SK-N-MC (cell line): Measurements from ENCODE around the gene CCDC194.

Source experiments
- DNase-seq: peaks from one replicate; pipeline ENCODE4 v3.0.0-alpha.2; 2011; ENCODE audit warnings: low read depth, low spot score
- H3K27ac ChIP-seq: fragments of 200-600 bp; sonication (generic); 2 replicates; pipeline ENCODE4 v1.5.1; 2016; ENCODE audit warnings: mixed run types
- H3K36me3 ChIP-seq: fragments of 200-600 bp; sonication (generic); 2 replicates; pipeline ENCODE4 v1.6.1; 2017; ENCODE audit warnings: antibody characterized with exemption, low read length, mixed read lengths; ENCODE audit not compliant: insufficient read depth
- H3K4me3 ChIP-seq: fragments of 200-600 bp; sonication (generic); 2 replicates; pipeline ENCODE4 v1.5.1; 2016
- H3K9ac ChIP-seq: fragments of 200-600 bp; sonication (generic); 2 replicates; pipeline ENCODE4 v1.8.0; 2017; ENCODE audit warnings: mixed run types, mixed read lengths; ENCODE audit not compliant: insufficient read length
- H3K9me3 ChIP-seq: fragments of 200-600 bp; sonication (generic); 2 replicates; pipeline ENCODE4 v1.6.1; 2017; ENCODE audit warnings: low read depth, mild to moderate bottlenecking, antibody characterized with exemption, low read length, moderate library complexity, mixed read lengths
- EZH2 ChIP-seq: fragments of 200-600 bp; sonication (generic); IDR thresholded peaks from one replicate; pipeline ENCODE4 v1.6.1; 2017; ENCODE audit warnings: antibody characterized with exemption
- FOXP2 ChIP-seq: optimal IDR thresholded peaks from 2 replicates; pipeline ENCODE3; 2011; ENCODE audit warnings: mild to moderate bottlenecking, moderate library complexity; ENCODE audit not compliant: insufficient read depth; ENCODE audit errors: extremely low read length, control extremely low read depth
- POLR2AphosphoS5 ChIP-seq: IDR thresholded peaks from 2 replicates; pipeline ENCODE4 v1.6.1; 2012; ENCODE audit warnings: mild to moderate bottlenecking, low read depth, low read length, borderline replicate concordance

The CCDC194 gene

DNA sequence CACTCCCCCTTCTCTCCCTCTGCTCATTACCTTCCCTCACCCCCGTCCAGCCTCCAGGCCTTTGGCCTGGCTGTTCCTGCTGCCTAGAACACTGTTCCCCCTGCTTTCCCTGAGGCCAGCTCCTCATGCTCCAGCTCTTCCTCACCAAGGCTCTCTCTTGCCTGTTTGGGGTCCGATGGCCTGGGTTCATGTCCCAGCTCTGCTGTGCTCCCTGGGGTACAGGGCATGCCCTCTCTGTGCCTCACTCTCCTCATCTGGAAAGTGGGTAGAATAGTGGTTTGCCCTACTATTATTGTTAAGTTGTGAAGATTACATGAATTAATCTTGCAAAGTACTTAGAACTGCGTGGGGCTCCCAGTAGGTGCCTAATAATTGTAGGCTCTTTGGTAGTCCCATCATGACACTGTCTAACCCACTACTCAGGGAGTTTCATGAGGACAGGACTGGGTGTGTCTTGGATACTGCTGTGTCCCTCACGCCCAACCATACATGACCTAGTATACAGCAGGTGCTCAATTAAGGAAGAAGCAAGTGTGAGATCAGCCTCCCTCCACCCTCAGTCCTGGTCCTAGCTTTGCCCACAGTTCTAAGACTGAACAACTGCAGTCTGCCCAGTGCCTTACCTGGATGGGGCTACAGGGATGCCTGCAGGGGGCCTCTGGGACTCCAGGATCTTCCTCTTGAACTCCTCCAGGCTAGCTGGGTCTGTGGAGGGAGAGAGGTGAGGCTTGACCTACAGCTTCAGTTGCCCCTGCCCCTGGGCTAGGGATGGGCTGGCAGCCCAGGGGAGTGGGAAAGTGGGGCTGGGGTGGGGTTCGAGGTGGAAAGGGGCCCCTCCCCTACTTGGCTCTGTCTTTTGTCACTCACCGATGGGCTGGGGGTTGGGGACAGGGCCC is 33.8 kb downstream of the CCDC194 start:
- Histone ChIP-seq H3K36me3 (no peaks in the 10 kb centered on the region), H3K27ac (no peak overlapping the region), H3K4me3 (no peak overlapping the region), H3K9ac (no peak overlapping the region), H3K9me3 (no peaks in the 10 kb centered on the region)
- DNase-seq = no peak
- TF ChIP-seq EZH2 (no peak), FOXP2 (no peak), POLR2AphosphoS5 (no peak)

DNA sequence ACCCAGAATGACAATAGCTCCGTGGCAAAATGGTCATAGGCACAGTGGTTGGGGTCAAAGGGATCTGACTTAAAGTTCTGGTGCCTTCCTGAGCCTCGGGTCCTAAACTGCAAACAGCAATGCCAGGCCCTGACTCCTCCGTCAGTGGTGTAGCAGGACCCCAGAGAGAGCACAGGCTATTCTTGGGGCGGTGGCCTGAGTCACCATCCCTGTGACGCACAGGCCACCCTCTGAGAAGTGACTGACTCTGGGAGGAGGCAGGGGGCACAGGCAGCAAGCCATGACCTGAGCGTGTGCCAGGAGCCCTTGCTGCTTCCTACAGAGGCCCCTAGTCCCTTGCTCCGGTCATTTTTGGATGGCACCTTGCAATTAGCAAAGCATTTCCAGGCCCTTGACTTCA is 35.6 kb downstream of the CCDC194 start:
- no peak for DNase-seq
- no peak overlapping the region for H3K4me3 ChIP-seq
- H3K27ac ChIP-seq = no peak overlapping the region
- H3K9me3 ChIP-seq = no peaks in the 10 kb centered on the region
- no peak overlapping the region for H3K9ac ChIP-seq
- TF ChIP-seq POLR2AphosphoS5 = no peak
- TF ChIP-seq FOXP2 = no peak
- no peak for TF ChIP-seq EZH2
- no peaks in the 10 kb centered on the region for H3K36me3 ChIP-seq

DNA sequence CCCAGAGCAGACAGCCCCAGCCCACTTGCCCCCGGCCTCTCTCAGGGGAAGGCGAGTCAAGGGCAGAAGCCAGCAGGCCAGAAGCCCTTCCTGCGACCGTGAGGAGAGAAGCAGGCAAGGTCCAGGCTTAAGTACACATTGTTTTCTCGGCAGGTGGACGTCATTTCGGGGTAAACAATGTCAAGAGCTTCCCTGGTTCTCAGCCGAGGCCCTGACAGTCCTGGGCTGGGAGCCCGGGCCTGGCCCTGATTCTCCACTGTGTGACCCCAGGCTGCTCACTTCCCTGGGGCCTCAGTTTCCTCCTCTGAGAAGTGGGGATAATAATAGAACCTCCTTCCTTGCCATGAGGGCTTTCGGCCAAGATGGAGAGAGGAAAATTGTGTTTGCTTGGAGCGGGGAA is 36.3 kb downstream of the CCDC194 start:
- Histone ChIP-seq H3K27ac (no peak overlapping the region), H3K9ac (no peak overlapping the region), H3K9me3 (no peaks in the 10 kb centered on the region), H3K4me3 (no peak overlapping the region), H3K36me3 (no peaks in the 10 kb centered on the region)
- TF ChIP-seq POLR2AphosphoS5 = no peak
- no peak for TF ChIP-seq FOXP2
- no peak for TF ChIP-seq EZH2
- no peak for DNase-seq

DNA sequence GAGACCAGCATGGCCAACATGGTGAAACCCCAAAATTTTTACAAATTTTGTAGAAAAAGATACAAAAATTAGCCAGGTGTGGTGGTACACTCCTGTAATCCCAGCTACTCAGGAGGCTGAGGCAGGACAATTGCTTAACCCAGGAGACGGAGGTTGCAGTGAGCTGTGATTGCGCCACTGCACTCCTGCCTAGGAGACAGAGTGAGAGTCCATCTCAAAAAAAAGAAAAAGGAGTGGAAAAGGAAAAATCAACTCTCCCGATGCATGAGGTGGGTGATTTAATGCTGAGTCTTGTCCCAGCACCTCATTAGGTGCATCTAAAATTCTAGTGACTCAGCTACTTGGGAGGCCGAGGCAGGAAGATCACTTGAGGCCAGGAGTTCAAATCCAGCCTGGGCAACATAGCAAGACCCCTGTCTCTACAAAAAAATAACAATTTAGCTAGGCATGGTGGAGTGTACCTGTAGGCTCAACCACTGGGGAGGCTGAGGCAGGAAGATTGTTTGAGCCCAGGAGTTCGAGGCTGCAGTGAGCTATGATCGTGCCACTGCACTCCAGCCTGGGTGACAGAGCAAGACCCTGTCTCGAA is 36.8 kb downstream of the CCDC194 start:
- DNase-seq = no peak
- Histone ChIP-seq H3K4me3 (no peak overlapping the region), H3K27ac (no peak overlapping the region), H3K9me3 (no peaks in the 10 kb centered on the region), H3K36me3 (no peaks in the 10 kb centered on the region), H3K9ac (no peak overlapping the region)
- TF ChIP-seq EZH2 (no peak), FOXP2 (no peak), POLR2AphosphoS5 (no peak)

DNA sequence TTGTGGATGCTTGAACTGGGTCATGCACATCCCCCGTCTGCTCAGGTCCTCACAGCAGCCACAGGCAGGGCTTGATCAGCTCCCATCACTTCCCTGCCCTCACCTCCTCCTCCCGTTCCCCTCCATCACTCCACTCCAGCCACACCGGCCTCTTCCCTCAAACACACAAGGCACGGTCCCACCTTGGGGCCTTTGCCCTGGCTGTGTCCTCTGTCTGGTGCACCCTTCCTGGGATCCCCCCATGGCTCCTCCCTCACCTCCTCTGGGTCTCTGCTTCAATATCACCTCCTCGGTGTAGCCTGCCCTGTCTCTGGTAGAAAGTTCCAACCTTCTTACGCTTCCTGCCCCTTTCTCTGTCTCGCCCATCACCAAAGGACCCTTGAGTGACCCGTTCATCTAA is 40.6 kb downstream of the CCDC194 start:
- Histone ChIP-seq H3K9me3 (no peaks in the 10 kb centered on the region), H3K9ac (no peak overlapping the region), H3K4me3 (no peak overlapping the region), H3K27ac (no peak overlapping the region), H3K36me3 (no peaks in the 10 kb centered on the region)
- TF ChIP-seq EZH2 = no peak
- no peak for TF ChIP-seq POLR2AphosphoS5
- no peak for TF ChIP-seq FOXP2
- no peak for DNase-seq

DNA sequence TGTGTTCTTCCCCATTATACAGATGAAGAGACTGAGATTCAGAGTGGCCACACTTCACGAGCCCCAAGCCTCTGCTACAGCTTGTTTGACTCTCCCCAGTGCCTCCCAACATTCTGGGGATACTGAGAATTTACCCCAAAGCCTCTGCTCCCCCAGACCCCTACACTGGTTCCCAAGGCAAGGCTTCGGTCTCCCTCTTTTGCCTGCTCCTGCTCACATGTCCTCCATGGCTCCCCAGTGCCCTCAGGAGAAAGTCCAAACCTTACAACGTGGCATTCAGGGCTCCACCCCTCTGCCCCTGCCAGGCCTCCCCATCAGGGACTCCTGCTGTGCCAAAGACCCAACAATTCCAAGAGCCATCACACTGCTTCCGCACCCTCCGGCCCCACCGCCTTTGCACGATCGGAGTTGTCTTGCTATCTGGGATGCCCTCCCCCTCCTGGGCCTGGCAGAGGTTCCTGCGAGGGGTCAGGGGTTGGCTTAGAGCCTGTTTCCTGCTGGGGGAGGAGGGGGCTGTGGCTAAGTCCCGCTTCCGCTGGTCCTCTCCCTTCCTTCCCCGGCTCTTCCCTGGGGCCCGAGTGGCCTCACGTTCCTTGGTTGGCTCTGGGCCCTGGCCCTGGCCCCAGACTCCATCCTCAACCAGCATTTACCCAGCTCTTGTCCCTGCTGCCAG is 41.3 kb downstream of the CCDC194 start:
- Histone ChIP-seq H3K9me3 (no peaks in the 10 kb centered on the region), H3K27ac (no peak overlapping the region), H3K9ac (no peak overlapping the region), H3K4me3 (no peak overlapping the region), H3K36me3 (no peaks in the 10 kb centered on the region)
- no peak for DNase-seq
- TF ChIP-seq FOXP2 (no peak), POLR2AphosphoS5 (no peak), EZH2 (no peak)

DNA sequence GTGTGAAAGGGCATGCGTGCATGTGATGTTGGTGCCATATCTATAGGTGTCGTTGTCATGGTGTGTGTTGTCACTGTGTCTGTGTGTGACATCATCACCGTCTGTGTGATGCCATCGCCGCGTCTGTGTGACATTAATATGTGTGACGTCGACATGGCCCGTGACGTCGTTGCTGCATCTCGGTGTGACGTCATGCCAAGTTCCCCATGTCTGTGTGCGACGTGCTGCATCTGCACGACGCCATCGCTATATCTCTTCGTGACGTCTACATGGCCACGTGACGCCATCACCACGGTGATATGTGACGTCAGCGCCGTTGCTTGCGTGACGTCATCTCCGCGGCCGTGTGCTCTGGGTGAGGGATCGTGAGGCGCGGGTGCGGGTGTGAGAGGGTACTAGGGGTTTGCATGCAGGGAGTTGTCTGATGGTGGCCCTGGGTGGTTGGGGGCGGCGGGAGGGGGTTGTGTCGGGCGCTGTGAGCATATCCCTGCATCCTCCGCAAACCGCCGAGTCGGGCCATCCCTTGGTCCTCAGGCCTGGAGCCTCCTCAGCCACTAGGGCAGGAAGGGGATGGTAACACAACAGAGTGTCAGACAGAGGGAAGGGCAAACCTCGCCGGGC is 42.1 kb downstream of the CCDC194 start:
- Histone ChIP-seq H3K36me3 (no peaks in the 10 kb centered on the region), H3K9me3 (no peaks in the 10 kb centered on the region), H3K9ac (no peak overlapping the region), H3K27ac (no peak overlapping the region), H3K4me3 (no peak overlapping the region)
- DNase-seq = no peak
- TF ChIP-seq EZH2 (no peak), POLR2AphosphoS5 (no peak), FOXP2 (no peak)

DNA sequence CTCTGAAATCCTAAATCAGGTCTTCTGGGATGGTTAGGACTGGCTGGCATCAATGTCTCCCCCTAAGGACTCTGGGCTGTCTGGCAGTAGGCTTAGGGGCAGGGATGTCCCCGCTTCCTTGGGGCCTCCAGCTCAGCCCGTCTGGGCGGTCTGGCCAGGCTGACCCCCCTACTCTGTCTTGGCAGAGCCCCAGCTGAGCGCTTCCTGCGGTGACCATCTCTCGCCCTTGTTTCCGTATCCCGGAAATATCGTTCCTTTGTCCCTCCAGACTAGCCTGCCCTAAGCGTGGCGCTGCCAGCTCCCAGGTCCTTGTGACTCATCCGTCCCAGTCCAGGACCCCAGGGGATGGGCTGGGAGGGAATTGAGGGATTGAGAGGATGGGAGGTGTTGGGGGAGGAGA is 45.3 kb downstream of the CCDC194 start:
- no peak for DNase-seq
- no peaks in the 10 kb centered on the region for H3K9me3 ChIP-seq
- no peak overlapping the region for H3K4me3 ChIP-seq
- H3K9ac ChIP-seq = no peak overlapping the region
- no peaks in the 10 kb centered on the region for H3K36me3 ChIP-seq
- TF ChIP-seq EZH2 (no peak), POLR2AphosphoS5 (no peak), FOXP2 (no peak)
- no peak overlapping the region for H3K27ac ChIP-seq
